HG02943 (cell line): ENCODE results near the gene OPRPN.

ENCODE experiments used
- ATAC-seq: cut with Tn5 transposase; IDR thresholded peaks from one replicate; pipeline ENCODE4 v1.9.1; 2021; ENCODE audit warnings: mild to moderate bottlenecking, low read depth, moderate library complexity; ENCODE audit not compliant: unreplicated experiment

OPRPN gene, protein sequence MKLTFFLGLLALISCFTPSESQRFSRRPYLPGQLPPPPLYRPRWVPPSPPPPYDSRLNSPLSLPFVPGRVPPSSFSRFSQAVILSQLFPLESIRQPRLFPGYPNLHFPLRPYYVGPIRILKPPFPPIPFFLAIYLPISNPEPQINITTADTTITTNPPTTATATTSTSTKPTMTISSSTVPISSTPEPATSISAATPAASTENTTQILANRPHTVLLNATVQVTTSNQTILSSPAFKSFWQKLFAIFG

DNA sequence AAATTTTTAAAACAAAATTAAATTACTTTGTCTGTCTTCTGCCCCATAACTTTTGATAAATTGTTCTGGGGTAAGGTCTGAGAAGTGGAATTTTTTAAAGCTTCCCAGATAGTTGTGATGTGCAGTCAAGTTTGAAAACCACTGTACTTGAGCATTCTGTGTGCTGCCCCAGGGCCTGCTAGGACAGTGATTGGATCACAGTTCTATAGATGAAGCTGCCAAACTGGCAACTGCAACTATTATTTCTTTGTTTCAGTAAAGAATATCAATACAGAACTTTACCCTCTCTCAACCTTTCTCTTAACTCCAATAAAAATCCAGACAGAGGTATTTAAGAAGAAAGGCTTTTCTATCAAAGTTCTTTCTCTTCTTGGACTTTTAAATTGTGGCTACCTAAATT is at the start of gene OPRPN:
Gene OPRPN (plus strand): TSS at position 361 of the 400 bp plus-strand sequence. CDS start 1,346 bp downstream, outside the sequence.
- ATAC-seq, result no peak

DNA sequence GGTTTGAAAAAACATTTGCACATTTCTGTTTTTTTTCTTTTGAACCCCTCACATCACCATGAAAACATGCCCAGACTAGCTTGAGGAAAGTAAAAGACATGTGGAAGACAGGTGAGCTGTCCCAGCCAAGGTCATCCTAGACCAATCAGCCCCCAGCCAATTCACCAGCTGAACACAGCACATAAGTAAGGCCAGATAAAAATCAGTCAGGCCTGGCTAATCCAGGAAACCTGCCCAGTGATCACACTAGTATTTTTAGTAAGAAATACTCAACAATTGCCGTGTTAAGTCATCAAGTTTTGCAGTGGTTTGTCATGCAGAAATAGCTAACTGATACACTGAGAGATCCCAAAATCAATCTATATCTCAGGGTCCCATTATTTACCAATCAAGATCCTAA is 41.6 kb upstream of the OPRPN start:
- no peak for ATAC-seq

DNA sequence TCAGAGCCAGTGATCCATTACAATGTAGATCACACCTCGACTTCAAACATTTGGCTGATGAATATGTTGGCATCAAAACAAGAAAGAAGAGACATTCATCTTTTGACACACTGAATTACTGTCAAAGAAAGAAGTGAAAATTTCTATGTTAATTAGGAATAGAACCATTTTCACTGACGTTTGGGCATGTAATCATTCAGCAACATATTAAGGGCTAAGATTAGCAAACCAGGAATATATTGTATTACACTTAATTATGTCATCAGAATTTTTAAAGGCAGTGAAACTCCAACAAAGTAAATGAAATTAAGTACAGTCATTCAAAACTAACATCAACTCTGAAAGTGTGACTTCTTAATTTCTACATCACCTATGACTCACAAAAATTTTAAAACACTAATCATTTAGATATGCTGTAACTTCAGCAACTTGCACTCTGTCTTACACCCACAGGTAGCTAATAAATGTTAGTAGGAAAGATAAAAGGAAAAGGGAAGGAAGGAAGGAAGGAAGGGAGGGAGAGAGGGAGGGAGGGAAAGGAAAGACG is 38.6 kb upstream of the OPRPN start:
- ATAC-seq, result no peak

DNA sequence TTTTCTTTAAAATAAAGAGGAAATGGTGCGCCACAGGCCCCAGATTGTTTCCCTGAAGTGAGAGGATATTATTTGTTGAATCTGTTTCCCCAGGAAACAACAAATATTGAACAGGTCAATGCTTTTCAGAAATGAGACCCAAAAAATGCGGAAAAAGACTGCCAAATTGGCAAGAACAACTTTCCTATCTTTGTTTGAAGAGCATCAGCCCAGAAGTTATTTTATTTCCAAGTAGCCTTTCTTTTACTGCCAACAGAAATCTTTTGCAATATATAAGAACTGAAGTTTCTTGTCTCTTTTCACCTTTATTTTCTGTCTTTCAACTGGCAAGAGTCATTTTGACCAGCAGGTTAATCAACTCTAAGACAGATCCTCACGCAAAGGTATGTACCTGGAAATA is 37.3 kb upstream of the OPRPN start, which contains the start of gene SMR3A:
Gene SMR3A (plus strand): TSS at position 301 of the 400 bp plus-strand sequence. CDS start 1,356 bp downstream, outside the sequence.
- ATAC-seq, result no peak

DNA sequence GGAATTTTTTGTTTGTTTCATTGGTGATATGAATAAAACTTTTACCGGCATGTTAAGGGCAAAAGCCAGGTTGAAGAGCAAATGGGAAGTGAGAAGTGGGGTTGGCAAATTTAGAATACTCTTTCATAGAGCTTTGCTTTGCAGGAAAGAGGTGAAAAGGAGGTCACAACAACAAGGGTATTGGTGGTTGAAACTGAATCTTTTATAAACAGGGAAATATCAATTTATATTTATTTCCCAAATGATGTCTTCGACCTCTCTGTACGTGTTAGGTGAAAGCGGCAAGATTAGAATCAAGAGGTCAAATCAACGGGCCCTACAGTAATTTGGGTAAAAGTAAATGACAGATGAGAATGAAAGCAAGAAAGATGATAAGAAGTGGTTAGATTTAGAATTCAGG is 33.7 kb upstream of the OPRPN start:
- no peak for ATAC-seq

DNA sequence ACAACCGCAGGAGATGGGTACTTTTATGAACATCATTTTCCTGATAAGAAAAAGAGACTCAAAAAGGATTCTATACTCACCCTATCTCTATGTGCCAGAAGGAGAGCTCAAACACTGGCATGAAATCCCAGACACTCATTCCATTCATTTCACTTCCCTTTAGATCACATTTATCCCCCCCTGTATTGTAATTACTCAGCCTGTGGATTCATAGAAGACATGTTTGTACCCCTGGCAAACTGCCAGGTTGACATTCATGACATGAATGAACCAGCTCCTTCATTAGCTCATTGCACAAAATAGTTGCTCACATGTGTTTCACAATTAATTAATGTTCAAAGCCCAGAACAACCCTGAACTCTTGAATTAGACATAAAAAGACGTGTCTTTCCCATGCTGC is 32.3 kb upstream of the OPRPN start:
- no peak for ATAC-seq

DNA sequence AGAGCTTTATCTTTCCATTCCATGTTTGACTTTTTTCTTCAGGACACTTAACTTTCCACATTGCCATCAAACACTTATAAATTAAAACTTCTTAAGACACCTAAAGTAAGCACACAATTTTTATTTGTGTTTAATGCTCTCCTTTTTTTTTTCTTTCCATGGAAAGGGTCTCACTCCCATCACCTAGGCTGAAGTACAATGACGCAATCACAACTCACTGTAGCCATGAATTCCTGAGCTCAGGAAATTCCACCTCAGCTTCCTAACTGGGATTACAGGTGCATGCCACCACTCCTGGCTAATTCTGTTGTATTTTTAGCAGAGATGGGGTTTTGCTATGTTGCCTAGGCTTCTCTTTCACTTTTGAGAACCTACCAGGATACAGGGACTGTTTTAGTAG is 29.9 kb upstream of the OPRPN start:
- ATAC-seq, result no peak

DNA sequence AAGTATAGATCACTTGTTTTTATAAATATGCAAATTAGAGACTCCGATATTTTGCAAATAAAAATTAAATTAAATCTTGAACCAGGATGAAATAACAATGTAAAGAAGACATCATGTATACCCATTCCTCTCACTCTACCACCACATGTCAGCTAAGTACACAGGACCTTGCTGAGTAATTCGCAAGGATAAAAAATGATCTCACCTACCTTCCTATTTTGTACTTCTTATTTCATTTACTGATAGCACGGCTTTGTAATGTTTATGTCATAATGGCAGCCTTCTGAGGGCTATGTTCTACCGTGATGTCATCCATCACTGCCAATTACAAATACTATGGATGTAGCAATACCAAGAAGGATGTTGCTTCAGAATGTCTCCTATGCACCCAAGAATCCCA is 25.8 kb upstream of the OPRPN start:
- no peak for ATAC-seq

DNA sequence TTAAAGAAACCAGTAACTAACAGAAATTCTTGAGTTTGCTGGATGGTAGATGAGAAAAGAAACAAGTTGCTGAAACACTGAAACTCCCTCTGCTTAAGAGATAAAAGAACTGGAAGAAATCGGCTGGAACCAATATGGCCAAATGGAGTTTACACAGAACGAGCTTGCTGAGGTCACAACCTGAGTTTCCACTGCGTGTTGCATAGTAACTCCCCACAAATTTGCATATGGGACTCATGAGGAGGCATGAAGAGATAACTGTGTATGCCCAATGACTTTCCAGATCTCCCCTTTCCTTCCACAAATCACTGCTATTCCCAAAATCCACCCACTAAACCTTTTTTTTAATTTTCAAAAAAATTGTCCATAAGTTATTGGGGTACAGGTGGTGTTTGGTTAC is 25.0 kb upstream of the OPRPN start:
- ATAC-seq, result no peak

DNA sequence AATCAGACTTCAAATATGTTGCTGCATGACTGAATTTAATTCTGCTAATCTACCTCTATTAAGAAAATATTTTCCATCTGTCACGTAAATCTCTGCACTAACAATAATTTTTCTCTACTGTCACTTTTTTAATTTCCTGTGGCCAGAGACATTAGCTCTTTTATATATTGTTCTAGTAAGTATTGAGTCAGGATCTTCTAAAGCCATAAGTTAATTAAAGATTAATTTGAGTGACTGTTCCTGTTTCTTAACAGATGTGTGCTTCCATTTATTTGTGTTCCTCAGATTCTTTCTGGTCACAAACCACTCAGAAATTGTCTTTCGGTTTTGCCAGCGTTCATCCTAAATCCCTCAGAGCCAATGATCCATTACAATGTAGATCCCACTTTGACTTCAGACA is 17.2 kb upstream of the OPRPN start:
- ATAC-seq, result no peak

DNA sequence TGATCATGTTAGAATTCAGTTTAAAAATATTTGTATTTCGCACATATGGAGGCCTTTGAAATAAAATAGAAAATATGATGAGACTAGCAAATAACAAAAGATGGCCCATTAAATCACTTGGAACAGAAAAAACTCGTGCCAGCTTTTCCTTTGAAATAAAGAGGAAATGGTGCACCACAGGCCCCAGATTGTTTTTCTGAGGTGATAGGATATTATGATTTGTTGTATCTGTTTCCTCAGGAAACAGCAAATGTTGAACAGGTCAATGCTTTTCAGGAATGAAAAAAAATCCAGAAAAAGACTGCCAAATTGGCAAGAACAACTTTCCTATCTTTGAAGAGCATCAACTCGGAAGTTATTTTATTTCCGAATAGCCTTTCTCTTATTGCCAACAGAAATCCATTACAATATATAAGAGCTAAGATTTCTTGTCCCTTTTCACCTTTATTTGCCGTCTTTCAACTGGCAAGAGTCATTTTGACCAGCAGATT is 15.0 kb upstream of the OPRPN start, which contains the start of gene SMR3B:
Gene SMR3B (plus strand): TSS at position 441 of the 491 bp plus-strand sequence. CDS start 1,380 bp downstream, outside the sequence.
- ATAC-seq, result no peak

DNA sequence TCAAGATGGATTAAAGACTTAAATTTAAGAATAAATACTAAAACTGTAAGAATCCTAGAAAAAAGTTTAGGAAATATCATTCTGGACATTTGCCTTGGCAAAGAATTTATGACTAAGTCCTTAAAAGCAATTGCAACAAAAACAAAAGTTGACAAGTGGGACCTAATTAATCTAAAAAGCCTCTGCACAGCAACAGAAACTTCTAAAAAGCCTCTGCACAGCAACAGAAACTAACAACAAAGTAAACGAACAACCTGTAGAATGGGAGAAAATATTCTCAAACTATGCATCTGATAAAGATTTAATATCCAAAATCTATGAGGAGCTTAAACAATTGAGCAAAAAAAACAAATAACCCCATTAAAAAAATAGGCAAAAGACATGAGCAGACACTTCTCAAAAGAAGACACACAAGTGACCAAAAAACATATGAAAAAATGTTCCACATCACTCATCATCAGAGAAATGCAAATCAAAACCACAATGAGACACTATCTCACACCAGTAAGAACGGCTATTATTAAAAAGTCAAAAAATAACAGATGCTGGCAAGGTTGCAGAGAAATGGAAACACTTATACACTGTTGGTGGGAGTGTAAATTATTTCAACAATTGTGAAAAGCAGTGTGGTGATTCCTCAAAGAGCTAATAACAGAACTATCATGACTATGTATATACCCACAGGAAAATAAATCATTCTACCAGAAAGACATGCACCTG is 5.5 kb upstream of the OPRPN start:
- ATAC-seq, result peak; percentile 64

DNA sequence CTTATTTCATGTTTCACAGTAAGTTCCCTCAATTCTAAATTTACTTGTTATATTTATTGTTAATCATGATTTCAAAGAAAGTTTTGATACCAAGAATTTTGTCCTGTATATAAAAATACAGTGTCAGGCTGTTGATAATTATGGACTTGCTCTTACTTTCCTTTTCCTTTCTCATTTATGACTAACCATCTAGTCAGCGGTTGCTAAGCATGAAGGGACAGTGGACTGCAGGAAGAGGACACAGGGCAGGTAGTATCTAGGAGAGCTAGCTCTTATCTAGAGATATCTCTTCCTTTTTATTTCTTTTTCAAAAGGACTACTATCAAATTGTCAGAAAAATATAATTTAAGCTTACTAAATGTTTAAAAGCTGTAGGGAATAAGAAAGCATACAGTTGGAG is 1.6 kb downstream of the OPRPN start:
- ATAC-seq, result no peak

DNA sequence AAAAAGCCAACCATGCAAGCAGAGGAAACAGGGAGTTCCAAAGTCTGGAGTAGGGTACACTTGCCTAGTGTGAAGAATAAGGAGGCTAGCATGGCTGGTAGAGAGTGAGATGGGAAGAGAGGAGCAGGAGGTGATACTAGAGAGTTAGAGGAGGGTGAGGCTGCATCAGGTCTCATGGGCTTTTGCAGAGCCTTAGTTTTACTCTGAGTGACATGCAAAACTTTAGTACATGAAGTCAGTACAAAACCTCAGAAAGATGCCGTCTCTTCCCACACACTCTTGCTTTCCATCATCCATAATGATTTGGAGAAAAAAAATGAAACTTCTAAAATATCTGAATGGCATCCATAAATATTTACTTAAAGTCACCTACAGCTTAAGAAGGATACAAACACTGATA is 5.0 kb downstream of the OPRPN start:
- no peak for ATAC-seq

DNA sequence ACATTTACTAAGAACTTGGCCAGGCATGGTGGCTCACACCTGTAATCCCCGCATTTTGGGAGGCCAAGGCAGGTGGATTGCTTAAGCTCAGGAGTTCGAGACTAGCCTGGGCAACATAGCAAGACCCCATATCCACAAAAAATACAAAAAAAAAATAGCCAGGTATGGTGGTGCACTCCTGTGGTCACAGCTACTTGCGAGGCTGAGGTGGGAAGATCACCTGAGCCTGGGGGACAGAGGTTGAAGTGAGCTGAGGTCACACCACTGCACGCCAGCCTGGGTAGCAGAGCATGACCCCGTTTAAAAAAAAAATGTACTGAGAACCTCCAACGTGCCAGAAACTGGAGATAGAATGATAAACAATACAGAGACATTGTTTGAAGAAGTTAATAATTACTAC is 8.0 kb downstream of the OPRPN start:
- ATAC-seq, result peak; percentile 53

DNA sequence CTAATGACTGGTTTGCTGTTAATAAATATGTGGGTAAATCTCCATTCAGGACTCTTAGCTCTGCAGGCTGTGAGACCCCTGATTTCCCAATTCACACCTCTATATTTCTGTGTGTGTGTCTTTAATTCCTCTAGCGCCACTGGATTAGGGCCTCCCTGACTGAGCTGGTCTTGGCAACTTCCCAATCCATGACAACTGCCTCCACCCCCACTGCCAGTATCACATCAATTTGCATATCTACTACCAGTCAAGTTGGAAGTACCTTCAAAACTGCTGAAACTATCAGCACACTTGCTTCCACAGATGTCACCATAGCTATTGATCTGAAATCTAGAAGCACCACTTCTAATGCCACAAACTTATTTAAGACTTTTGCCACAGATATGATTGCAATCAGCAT is 27.6 kb downstream of the OPRPN start:
- no peak for ATAC-seq

DNA sequence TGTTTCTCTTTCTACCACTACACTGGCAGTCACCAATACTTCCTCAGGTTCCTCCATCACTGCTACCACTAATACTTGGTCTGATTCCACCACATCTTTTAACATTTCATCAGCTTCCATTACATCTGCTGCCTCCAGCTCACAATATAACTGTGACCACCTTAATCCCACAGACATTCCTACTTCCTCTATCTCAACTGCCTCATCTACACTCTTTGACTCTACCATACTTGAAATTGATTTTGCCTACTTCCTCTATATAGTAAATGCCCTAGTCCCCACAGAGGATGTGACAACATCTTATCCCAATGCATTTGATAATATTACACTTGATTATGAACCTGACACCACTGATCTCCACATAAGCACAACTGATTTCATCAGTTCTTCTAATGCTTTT is 29.0 kb downstream of the OPRPN start:
- ATAC-seq, result no peak

DNA sequence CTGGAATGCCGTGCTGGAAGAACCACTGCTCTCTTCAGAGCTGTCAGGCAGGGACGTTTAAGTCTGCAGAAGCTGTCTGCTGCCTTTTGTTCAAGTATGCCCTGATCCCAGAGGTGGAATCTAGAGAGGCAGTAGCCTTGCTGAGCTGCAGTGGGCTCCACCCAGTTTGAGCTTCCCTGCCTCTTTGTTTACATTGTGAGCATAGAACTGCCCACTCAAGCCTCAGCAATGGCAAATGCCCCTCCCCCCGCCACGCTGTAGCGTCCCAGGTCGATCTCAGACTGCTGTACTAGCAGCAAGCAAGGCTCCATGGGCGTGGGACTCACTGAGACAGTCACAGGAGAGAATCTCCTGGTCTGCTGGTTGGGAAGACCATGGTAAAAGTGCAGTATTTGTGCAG is 39.5 kb downstream of the OPRPN start:
- ATAC-seq, result no peak

DNA sequence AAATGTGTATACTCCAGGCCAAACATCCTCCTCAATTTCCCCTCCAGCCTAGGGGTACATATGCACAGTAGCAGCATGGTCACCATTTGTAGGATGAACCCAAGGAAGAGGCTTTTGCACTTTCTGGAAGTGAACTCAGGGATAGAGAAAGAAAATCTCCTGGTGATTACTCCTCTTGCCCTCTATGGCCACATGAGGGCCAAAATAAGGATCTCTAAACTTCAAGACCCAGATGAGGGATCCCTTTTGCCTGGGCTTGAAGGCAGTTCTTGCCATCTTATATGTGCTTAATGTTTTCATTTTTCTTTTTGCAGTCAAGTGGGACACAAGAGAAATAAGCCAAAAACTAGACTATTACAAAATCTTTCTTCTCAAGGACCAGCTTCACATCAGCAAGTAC is 44.7 kb downstream of the OPRPN start:
- ATAC-seq, result no peak

DNA sequence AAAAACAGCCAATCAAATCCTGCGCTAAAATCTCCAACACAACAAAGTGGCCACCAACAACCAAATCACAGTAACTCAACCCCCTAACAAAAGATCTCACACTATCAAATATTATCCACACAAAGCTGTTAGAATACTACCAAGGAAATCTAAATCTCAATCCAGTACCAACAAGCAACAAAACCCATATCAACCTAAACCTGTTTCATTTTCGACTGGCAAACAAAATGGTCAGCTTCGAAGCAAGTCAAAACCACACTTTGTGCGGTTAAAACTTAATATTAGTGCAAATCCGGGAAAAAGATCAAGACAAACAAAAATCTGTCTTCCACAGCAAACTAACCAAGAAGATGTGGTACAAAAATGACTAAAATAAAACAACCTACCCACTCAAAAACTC is 45.6 kb downstream of the OPRPN start:
- no peak for ATAC-seq

DNA sequence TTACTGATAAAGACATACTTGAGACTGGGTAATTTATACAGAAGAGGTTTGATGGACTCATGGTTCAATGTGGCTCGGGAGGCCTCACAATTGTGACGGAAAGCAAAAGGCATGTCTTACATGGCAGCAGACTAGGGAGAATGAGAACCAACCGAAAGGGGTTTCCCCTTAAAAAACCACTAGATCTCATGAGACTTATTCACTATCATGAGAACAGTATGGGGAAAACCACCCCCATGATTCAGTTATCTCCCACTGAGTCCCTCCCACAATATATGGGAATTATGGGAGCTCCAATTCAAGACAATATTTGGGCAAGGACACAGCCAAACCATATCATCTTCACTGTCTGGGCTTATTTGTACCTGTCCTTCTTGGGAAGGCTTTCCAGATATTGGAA is 51.5 kb downstream of the OPRPN start:
- no peak for ATAC-seq

DNA sequence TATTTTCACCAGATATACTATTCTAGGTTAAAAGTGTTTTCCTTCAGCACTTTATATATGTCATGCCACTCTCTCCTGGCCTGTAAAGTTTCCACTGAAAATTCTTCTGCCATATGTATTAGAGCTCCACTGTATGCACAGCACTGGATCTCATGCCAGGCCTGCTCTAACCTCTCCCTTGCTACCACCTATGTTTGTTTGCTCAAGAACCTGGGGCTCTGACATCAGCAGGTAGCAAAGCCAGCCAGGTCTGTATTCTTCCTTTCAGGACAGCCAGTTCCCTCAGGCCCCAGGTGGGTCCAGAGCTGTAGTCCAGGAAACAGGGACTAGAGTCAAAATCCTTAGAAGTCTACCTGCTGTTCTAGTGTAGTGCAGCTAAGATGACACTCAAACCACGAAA is 55.2 kb downstream of the OPRPN start:
- ATAC-seq, result no peak
